Caco-2 (cell line): ENCODE data around the gene STRA8. TPM values are rescaled to one million over a fixed set of nuclear protein-coding genes. Genes with fewer than 3 reads are reported as not detected.

Experiments used
- BruUV-seq: library from RNA; stranded (reverse); fragments of 400-500 nt; replicated peaks from 2 replicates; lab custom pipeline; 2021; lab: Mats Ljungman, UMichigan
- CTCF ChIA-PET: fragments of 300-600 bp; sonication (Branson Sonifier 250); formaldehyde crosslinking; loops from one replicate; lab custom pipeline; 2022; ENCODE audit warnings: antibody characterized with exemption; lab: Charles Lee
- POLR2A ChIA-PET: fragments of 300-600 bp; sonication (Branson Sonifier 250); formaldehyde crosslinking; loops from one replicate; lab custom pipeline; 2022; ENCODE audit warnings: antibody characterized with exemption; lab: Charles Lee
- DNase-seq, 2 experiments: peaks; one replicate each; pipeline versions ENCODE4 v3.0.0 to v3.0.0-alpha.2; 2020 to 2022
- H3K27me3 ChIP-seq: replicated peaks from 2 replicates; pipeline ENCODE4 v1.6.0; 2011; ENCODE audit warnings: low read length; ENCODE audit not compliant: control insufficient read depth, insufficient read depth
- H3K36me3 ChIP-seq: 2 replicates; pipeline ENCODE4 v1.5.1; 2011; ENCODE audit warnings: low read length; ENCODE audit not compliant: control insufficient read depth, insufficient read depth
- H3K4me1 ChIP-seq: fragments of 250-450 bp; sonication (Bioruptor Pico); 2 replicates; pipeline ENCODE4 v1.5.1; 2020; ENCODE audit warnings: mild to moderate bottlenecking
- H3K4me3 ChIP-seq: 2 replicates; pipeline ENCODE4 v1.5.1; 2011; ENCODE audit warnings: low read depth, mild to moderate bottlenecking, control low read depth, low read length
- H3K9me3 ChIP-seq: fragments of 250-450 bp; sonication (Bioruptor Pico); 2 replicates; pipeline ENCODE4 v1.5.1; 2020; ENCODE audit warnings: mild to moderate bottlenecking, moderate library complexity
- H3K27ac Mint-ChIP-seq: one replicate; pipeline ENCODE4 v1.8.0; 2022; ENCODE audit warnings: mixed read lengths; ENCODE audit not compliant: unreplicated experiment
- H3K27me3 Mint-ChIP-seq: one replicate; pipeline ENCODE4 v1.8.0; 2022; ENCODE audit warnings: mixed read lengths; ENCODE audit not compliant: insufficient read depth, unreplicated experiment
- H3K36me3 Mint-ChIP-seq: one replicate; pipeline ENCODE4 v1.8.0; 2022; ENCODE audit warnings: mild to moderate bottlenecking, mixed read lengths; ENCODE audit not compliant: insufficient read depth, unreplicated experiment
- H3K4me1 Mint-ChIP-seq: one replicate; pipeline ENCODE4 v1.8.0; 2022; ENCODE audit warnings: low read depth, mixed read lengths; ENCODE audit not compliant: unreplicated experiment
- H3K4me3 Mint-ChIP-seq: one replicate; pipeline ENCODE4 v1.8.0; 2022; ENCODE audit warnings: mild to moderate bottlenecking, moderate library complexity, mixed read lengths; ENCODE audit not compliant: unreplicated experiment
- H3K9me3 Mint-ChIP-seq: one replicate; pipeline ENCODE4 v1.8.0; 2022; ENCODE audit warnings: mixed read lengths; ENCODE audit not compliant: unreplicated experiment
- CTCF ChIP-seq, 2 experiments: fragments of 200-600 bp in 1 of 2; IDR thresholded peaks; 1 replicate in 1 of 2; 2 replicates in 1 of 2; pipeline versions ENCODE4 v1.5.1 to v1.8.0; 2011 to 2022; ENCODE audit warnings: antibody characterized with exemption in 1 of 2, control low read depth in 1 of 2, inconsistent platforms in 1 of 2, low read depth in 1 of 2, low read length in 1 of 2, mild to moderate bottlenecking in 1 of 2, moderate library complexity in 1 of 2; ENCODE audit not compliant: insufficient read depth in 1 of 2, severe bottlenecking in 1 of 2, unreplicated experiment in 1 of 2
- intact Hi-C: fragments of 100-400 bp; cut with micrococcal nuclease; formaldehyde crosslinking; loops from one replicate; pipeline ENCODE4 v1.10.0; 2022; ENCODE audit not compliant: unreplicated experiment
- total RNA-seq: library from RNA; stranded (reverse); gene quantifications from 2 replicates; pipeline ENCODE4 v1.2.3, GENCODE V29; 2022

Gene STRA8
- total RNA-seq, 1 experiment from 2014 or later = not detected

GRCh38 chr7:135251496-135252391 lies 18.1 kb downstream of the STRA8 start:
- TF ChIP-seq CTCF (IDR thresholded peaks at IDR 0.05; ENCODE audit: insufficient read depth in 1 of 2, low read depth in 1 of 2, low read length in 1 of 2, severe bottlenecking in 1 of 2, unreplicated experiment in 1 of 2) = no peak
- no peak for DNase-seq
- Histone ChIP-seq H3K9me3 (no peaks in the 10 kb centered on the region), H3K36me3 (no peaks in the 10 kb centered on the region), H3K4me1 (peaks cover 14% of the 10 kb centered on the region; the same call in 1 of the 2 replicates), H3K4me3 (no peak overlapping the region), H3K27me3 (no peaks in the 10 kb centered on the region)
- no peaks in the 10 kb centered on the region for H3K27me3 Mint-ChIP-seq
- POLR2A ChIA-PET = no interaction called here
- H3K4me1 Mint-ChIP-seq = peaks cover 8% of the 10 kb centered on the region
- H3K36me3 Mint-ChIP-seq = no peaks in the 10 kb centered on the region
- intact Hi-C loops = no loop called here
- H3K9me3 Mint-ChIP-seq = no peaks in the 10 kb centered on the region
- no TSS peak for BruUV-seq
- CTCF ChIA-PET = no interaction called here
- H3K27ac Mint-ChIP-seq = no peak overlapping the region
- H3K4me3 Mint-ChIP-seq = no peak overlapping the region

GRCh38 chr7:135253851-135254771 lies 20.5 kb downstream of the STRA8 start:
- POLR2A ChIA-PET = no interaction called here
- H3K9me3 ChIP-seq = no peaks in the 10 kb centered on the region

More at GRCh38 chr7:135253851-135254771, 20.5 kb downstream of the STRA8 start:
- no peaks in the 10 kb centered on the region for H3K36me3 ChIP-seq
- H3K4me1 ChIP-seq = peaks cover 9% of the 10 kb centered on the region
- Mint-ChIP-seq H3K36me3 (no peaks in the 10 kb centered on the region), H3K27ac (no peak overlapping the region), H3K27me3 (no peaks in the 10 kb centered on the region), H3K4me3 (no peak overlapping the region), H3K4me1 (peaks cover 23% of the 10 kb centered on the region), H3K9me3 (no peaks in the 10 kb centered on the region)
- CTCF ChIA-PET = no interaction called here
- intact Hi-C loops = no loop called here
- no peak overlapping the region for H3K4me3 ChIP-seq
- no peak for DNase-seq
- BruUV-seq = no TSS peak
- H3K27me3 ChIP-seq = no peaks in the 10 kb centered on the region
- TF ChIP-seq CTCF (IDR thresholded peaks at IDR 0.05; ENCODE audit: insufficient read depth in 1 of 2, low read depth in 1 of 2, low read length in 1 of 2, severe bottlenecking in 1 of 2, unreplicated experiment in 1 of 2) = no peak
